CD4-positive, alpha-beta T cell (primary cell): ENCODE results near the gene CDC42BPG. TPM values are rescaled to one million over a fixed set of nuclear protein-coding genes. Genes with fewer than 3 reads are reported as not detected.
"Not testable (repeated sequence)": the region's sequence is repeated elsewhere in the genome, so short reads cannot be mapped to it uniquely, and the experiment has no call there.

ENCODE experiments used
- ATAC-seq: fragments of 200-7000 bp; cut with Tn5 transposase; one replicate; pipeline ENCODE4 v1.10.0; 2022; ENCODE audit warnings: mild to moderate bottlenecking; ENCODE audit not compliant: poor library complexity
- CTCF ChIA-PET: fragments of 350-600 bp; sonication (Branson Sonifier 250); formaldehyde crosslinking; loops from one replicate; lab custom pipeline; 2021; ENCODE audit warnings: antibody characterized with exemption, inconsistent platforms; lab: Charles Lee
- POLR2A ChIA-PET: fragments of 350-600 bp; sonication (Branson Sonifier 250); formaldehyde crosslinking; loops from one replicate; lab custom pipeline; 2021; ENCODE audit warnings: antibody characterized with exemption, inconsistent platforms; lab: Charles Lee
- DNase-seq, 14 experiments: peaks; one replicate each; pipeline ENCODE4 v3.0.0-alpha.2; 2013 to 2020; ENCODE audit warnings: mixed read lengths in 2 of 14
- H3K27ac ChIP-seq, 2 donors: one replicate each; pipeline versions ENCODE4 v1.5.1 to v1.7.0; 2013; ENCODE audit warnings: low read length in 2 of 2, low read depth in 1 of 2, mild to moderate bottlenecking in 1 of 2
- H3K27me3 ChIP-seq, 2 experiments: 1 replicate in 1 of 2; 2 replicates in 1 of 2; pipeline versions ENCODE4 v1.6.1 to v1.7.0; 2013; ENCODE audit warnings: low read length in 2 of 2, control low read depth in 1 of 2, mild to moderate bottlenecking in 1 of 2, moderate library complexity in 1 of 2; ENCODE audit not compliant: insufficient read depth in 2 of 2, control insufficient read depth in 1 of 2
- H3K36me3 ChIP-seq: one replicate; pipeline ENCODE4 v1.6.1; 2013; ENCODE audit warnings: low read length, control low read depth; ENCODE audit not compliant: insufficient read depth
- H3K4me1 ChIP-seq: one replicate; pipeline ENCODE4 v1.6.1; 2013; ENCODE audit warnings: low read length, control low read depth; ENCODE audit not compliant: insufficient read depth
- H3K4me3 ChIP-seq: one replicate; pipeline ENCODE4 v1.5.1; 2013; ENCODE audit warnings: mild to moderate bottlenecking, low read length, moderate library complexity
- H3K9me3 ChIP-seq, 2 experiments: 1 replicate in 1 of 2; 2 replicates in 1 of 2; pipeline versions ENCODE4 v1.6.1 to v1.7.0; 2013; ENCODE audit warnings: low read length in 2 of 2, mild to moderate bottlenecking in 2 of 2, control low read depth in 1 of 2, moderate library complexity in 1 of 2; ENCODE audit not compliant: control insufficient read depth in 1 of 2, insufficient read depth in 1 of 2
- H3K27ac Mint-ChIP-seq: one replicate; pipeline ENCODE4 v1.8.0; 2020; ENCODE audit warnings: mixed read lengths
- H3K27me3 Mint-ChIP-seq: one replicate; pipeline ENCODE4 v1.8.0; 2021; ENCODE audit warnings: mixed read lengths
- H3K36me3 Mint-ChIP-seq: one replicate; pipeline ENCODE4 v1.8.0; 2021; ENCODE audit warnings: low read depth, mixed read lengths
- H3K4me1 Mint-ChIP-seq: one replicate; pipeline ENCODE4 v1.8.0; 2021; ENCODE audit warnings: low read depth, mixed read lengths
- H3K4me3 Mint-ChIP-seq: one replicate; pipeline ENCODE4 v1.8.0; 2020; ENCODE audit warnings: mild to moderate bottlenecking, mixed read lengths
- H3K9me3 Mint-ChIP-seq: one replicate; pipeline ENCODE4 v1.8.0; 2020; ENCODE audit warnings: mixed read lengths
- intact Hi-C, 2 experiments: fragments of 100-400 bp; cut with DNase I in 1 of 2; cut with micrococcal nuclease in 1 of 2; formaldehyde crosslinking; loops; one replicate each; pipeline versions ENCODE4 v1.15.1 to v1.9.0; 2023 to 2025; cut with DNase I, micrococcal nuclease
- total RNA-seq, 174 experiments: library from RNA in 2 of 174; stranded (reverse) in 2 of 174; gene quantifications; one replicate each; pipeline ENCODE4 v1.2.3 and lab custom pipeline; 2021 to 2026
- TF ChIP-seq, protein P1 (sequence below): fragments of 200-600 bp; IDR thresholded peaks from one replicate; pipeline ENCODE4 v1.8.0; 2022; ENCODE audit warnings: antibody characterized with exemption, mild to moderate bottlenecking

The CDC42BPG gene
- total RNA-seq, 2 experiments from 2014 or later: 6.9 to 9.7 TPM

DNA sequence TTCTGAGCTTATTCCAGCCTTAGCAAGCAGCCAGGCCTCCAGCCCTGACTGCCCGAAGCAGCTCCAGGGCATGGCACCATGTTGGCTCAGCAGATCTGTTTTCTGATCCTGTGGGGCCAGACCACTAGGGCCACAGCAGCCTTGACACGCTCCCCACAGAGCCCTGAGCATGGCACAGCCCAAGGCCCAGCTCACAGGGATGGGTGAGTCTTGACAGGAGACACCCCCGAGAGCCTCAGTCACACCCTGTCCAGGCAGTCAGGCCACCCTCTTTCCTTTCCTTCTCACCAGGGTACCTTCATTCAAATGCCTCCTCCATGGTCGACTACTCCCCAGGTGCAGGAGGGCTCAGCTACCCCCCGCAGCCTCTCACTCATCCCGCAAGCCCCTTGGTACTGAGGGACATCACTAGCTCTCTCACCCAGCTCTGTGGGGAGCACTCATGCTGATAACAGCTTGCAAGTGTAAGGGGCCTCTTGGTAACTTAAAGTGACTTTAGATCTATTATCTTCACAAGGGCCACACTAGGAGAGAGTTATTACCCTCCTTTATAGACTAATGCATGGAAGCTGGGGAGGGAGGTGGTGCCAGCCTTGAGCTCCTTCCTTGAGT, 3.9 kb upstream of the CDC42BPG start:
- Histone ChIP-seq H3K36me3 (peaks cover 12% of the 10 kb centered on the region), H3K27ac (peak overlapping the region in 1 of 2 donors; percentile 34), H3K4me3 (no peak overlapping the region), H3K4me1 (peaks cover 84% of the 10 kb centered on the region), H3K27me3 (no peaks in the 10 kb centered on the region), H3K9me3 (no peaks in the 10 kb centered on the region)
- Mint-ChIP-seq H3K4me1 (peaks cover 72% of the 10 kb centered on the region), H3K36me3 (peaks cover 22% of the 10 kb centered on the region), H3K4me3 (peak overlapping the region; percentile 30), H3K27me3 (no peaks in the 10 kb centered on the region), H3K27ac (peak overlapping the region; percentile 73), H3K9me3 (no peaks in the 10 kb centered on the region)
- intact Hi-C loops: loop anchor here (1.0 to 10.0 kb wide), 3 partner anchors 165 to 269 kb away; partner anchors contain the start of genes CDCA5 (in 1 of the 2), ZFPL1 (in 1 of the 2) and ZNHIT2 (in 1 of the 2)
- TF ChIP-seq, protein P1, sequence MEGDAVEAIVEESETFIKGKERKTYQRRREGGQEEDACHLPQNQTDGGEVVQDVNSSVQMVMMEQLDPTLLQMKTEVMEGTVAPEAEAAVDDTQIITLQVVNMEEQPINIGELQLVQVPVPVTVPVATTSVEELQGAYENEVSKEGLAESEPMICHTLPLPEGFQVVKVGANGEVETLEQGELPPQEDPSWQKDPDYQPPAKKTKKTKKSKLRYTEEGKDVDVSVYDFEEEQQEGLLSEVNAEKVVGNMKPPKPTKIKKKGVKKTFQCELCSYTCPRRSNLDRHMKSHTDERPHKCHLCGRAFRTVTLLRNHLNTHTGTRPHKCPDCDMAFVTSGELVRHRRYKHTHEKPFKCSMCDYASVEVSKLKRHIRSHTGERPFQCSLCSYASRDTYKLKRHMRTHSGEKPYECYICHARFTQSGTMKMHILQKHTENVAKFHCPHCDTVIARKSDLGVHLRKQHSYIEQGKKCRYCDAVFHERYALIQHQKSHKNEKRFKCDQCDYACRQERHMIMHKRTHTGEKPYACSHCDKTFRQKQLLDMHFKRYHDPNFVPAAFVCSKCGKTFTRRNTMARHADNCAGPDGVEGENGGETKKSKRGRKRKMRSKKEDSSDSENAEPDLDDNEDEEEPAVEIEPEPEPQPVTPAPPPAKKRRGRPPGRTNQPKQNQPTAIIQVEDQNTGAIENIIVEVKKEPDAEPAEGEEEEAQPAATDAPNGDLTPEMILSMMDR: no peak
- ChIA-PET CTCF (interaction anchor here (0.5 to 12.7 kb wide), 14 partner anchors 11 to 166 kb away, joined by 3 to 136 read pairs (median 4); partner anchors contain the start of genes ARL2, EHD1, RASGRP2 and SF1), POLR2A (interaction anchor here (0.6 to 27.2 kb wide), 14 partner anchors 16 to 274 kb away, joined by 3 to 767 read pairs (median 4); partner anchors contain the start of genes ARL2, EHD1, FAU and MAJIN)
- peak in 1 of 14 experiments; percentile 14 for DNase-seq
- no peak for ATAC-seq

DNA sequence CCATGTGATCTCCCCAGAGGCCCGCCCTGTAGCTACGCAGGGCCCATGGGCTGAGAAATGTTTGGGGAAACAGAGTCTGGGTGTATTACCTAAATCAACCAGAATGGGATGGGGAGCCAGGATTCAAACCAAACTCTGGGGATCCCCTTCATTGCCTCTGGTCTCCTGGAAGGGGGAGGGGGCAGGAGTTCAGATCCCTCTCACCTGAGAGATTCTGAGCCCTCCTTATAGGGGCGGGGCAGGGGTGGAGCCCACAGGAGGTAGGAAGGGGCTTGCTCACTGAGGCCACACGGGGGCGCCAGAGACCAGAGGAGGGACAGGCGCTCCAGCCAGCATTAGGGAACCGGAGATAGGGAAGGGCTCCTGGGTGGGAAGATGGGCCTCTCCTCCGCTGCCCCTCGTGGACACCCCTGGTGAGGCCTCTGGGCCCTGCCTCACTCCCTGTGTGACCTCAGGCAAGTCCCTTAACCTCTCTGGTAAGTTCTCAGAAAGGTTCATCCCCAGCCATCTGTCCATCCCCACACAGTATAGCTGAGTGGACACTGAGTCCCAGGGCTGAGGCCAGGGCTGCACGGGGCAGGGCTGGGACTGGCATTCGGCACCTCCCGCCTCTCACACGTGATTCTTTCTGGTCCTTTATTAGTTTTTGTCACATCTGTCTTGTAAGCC, 2.7 kb upstream of the CDC42BPG start:
- Histone ChIP-seq H3K4me1 (peaks cover 77% of the 10 kb centered on the region), H3K36me3 (peaks cover 2% of the 10 kb centered on the region), H3K27ac (no peak overlapping the region), H3K9me3 (no peaks in the 10 kb centered on the region), H3K27me3 (no peaks in the 10 kb centered on the region), H3K4me3 (no peak overlapping the region)
- CTCF ChIA-PET: interaction anchor here (0.8 to 12.7 kb wide), 14 partner anchors 12 to 1464 kb away, joined by 3 to 136 read pairs (median 4); partner anchors contain the start of genes EHD1, MEN1 and RASGRP2
- Mint-ChIP-seq H3K27ac (peak overlapping the region; percentile 85), H3K4me3 (peak overlapping the region; percentile 76), H3K4me1 (peaks cover 64% of the 10 kb centered on the region), H3K36me3 (peaks cover 10% of the 10 kb centered on the region), H3K27me3 (no peaks in the 10 kb centered on the region), H3K9me3 (no peaks in the 10 kb centered on the region)
- ATAC-seq: peak; percentile 62
- intact Hi-C loops: loop anchor here (1.0 to 10.0 kb wide), 4 partner anchors 47 to 270 kb away; partner anchors contain the start of genes ZNHIT2 (in 2 of the 2), CDCA5 (in 1 of the 2) and ZFPL1 (in 1 of the 2)
- TF ChIP-seq, protein P1: peak; percentile 97
- POLR2A ChIA-PET: interaction anchor here (0.7 to 27.2 kb wide), 8 partner anchors 17 to 268 kb away, joined by 3 to 767 read pairs (median 6); partner anchors contain the start of genes ARL2, EHD1, MAJIN and SF1
- DNase-seq: peak; percentile 87 to 98 (median 92)

DNA sequence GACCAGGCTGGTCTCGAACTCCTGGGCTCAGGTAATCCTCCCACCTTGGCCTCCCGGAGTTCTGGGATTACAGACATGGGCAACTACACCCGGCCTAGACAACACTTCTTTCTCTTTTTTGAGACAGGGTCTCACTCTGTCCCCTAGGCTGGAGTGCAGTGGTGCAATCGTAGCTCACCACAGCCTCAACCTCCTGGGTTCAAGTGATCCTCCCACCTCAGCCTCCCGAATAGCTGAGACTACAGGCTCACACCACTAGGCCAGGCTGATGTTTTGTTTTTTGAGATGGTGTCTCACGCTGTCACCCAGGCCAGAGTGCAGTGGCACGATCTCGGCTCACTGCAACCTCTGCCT, 1.3 kb upstream of the CDC42BPG start:
- not testable (repeated sequence) for H3K36me3 ChIP-seq, DNase-seq, H3K9me3 Mint-ChIP-seq, H3K27ac ChIP-seq, H3K27me3 Mint-ChIP-seq, H3K4me3 ChIP-seq, H3K4me3 Mint-ChIP-seq, H3K9me3 ChIP-seq, H3K36me3 Mint-ChIP-seq, H3K27me3 ChIP-seq, ATAC-seq
- ChIA-PET CTCF (interaction anchor here (0.9 to 12.7 kb wide), 5 partner anchors 16 to 62 kb away, joined by 3 to 136 read pairs (median 7); no protein-coding TSS in a partner anchor), POLR2A (interaction anchor here (0.9 to 27.2 kb wide), 4 partner anchors 18 to 250 kb away, joined by 3 to 767 read pairs (median 156); partner anchors contain the start of genes EHD1, SF1 and VPS51)
- peaks cover 51% of the 10 kb centered on the region for H3K4me1 Mint-ChIP-seq
- H3K27ac Mint-ChIP-seq: peak overlapping the region; percentile 21
- H3K4me1 ChIP-seq: peaks cover 63% of the 10 kb centered on the region
- intact Hi-C loops: loop anchor here (2.0 to 10.0 kb wide), 4 partner anchors 13 to 272 kb away; partner anchors contain the start of genes CDCA5 (in 1 of the 2), ZFPL1 (in 1 of the 2) and ZNHIT2 (in 1 of the 2)
